GM11168 (cell line): ENCODE data around the gene NCF2.
"Not testable (repeated sequence)": the region's sequence is repeated elsewhere in the genome, so short reads cannot be mapped to it uniquely, and the experiment has no call there.

ENCODE experiments used
- in situ Hi-C: fragments of 300-500 bp; cut with MboI; formaldehyde crosslinking; loops from one replicate; pipeline ENCODE4 v1.12.0; 2022; ENCODE audit warnings: low sequenced_read_pairs; ENCODE audit not compliant: unreplicated experiment

The NCF2 gene

GRCh38 chr1:183612975-183613374 is 22.7 kb upstream of the NCF2 start:
- in situ Hi-C loops = not testable (repeated sequence)

GRCh38 chr1:183612407-183612806 is 22.1 kb upstream of the NCF2 start:
- in situ Hi-C loops = no loop called here

DNA sequence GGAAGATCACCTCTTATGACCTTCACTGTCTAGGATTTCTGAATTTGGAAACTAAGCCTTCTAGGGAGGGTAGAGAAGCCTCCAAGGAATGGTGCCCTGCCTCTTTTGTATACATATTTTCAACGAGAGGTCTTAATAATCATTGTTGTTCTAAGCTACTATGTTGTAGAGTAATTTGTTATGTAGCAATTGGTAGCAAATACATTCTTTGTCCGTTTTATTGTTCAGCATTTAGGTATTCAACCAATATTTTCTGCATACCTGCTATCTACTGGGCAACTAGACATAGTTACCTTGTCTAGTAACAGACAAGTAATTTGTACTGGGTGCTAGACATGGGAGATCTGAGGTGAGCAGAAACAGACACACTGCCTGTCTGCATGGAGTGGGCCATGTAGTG is 20.8 kb upstream of the NCF2 start:
- in situ Hi-C loops = no loop called here

- in situ Hi-C loops = no loop called here
Measured at GRCh38 chr1:183609759-183610452, 19.6 kb upstream of the NCF2 start.

GRCh38 chr1:183609313-183609712 is 19.1 kb upstream of the NCF2 start:
- in situ Hi-C loops = no loop called here

GRCh38 chr1:183607322-183607980 is 17.2 kb upstream of the NCF2 start:
- in situ Hi-C loops = no loop called here

GRCh38 chr1:183605904-183606303 is 15.6 kb upstream of the NCF2 start:
- in situ Hi-C loops = no loop called here

DNA sequence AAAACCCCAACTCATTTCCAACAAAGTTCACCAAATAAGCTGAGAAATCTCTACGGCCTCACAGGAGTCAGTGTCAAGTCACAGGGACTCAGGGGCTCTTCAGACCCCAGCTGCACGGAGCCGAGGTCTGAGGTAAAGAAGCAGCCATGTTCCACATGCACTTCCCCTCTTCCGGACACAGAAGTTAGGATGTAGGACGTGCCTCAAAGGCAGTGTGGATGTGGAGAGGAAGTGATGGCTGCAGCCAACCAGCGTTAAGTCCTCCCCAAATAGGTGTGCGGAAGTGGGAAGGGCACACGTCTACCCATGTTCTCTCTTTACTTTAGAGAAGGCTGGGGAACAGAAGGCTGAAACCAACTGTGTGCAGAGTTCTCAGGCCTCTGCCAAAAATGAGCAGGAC is 14.6 kb upstream of the NCF2 start:
- in situ Hi-C loops = no loop called here

DNA sequence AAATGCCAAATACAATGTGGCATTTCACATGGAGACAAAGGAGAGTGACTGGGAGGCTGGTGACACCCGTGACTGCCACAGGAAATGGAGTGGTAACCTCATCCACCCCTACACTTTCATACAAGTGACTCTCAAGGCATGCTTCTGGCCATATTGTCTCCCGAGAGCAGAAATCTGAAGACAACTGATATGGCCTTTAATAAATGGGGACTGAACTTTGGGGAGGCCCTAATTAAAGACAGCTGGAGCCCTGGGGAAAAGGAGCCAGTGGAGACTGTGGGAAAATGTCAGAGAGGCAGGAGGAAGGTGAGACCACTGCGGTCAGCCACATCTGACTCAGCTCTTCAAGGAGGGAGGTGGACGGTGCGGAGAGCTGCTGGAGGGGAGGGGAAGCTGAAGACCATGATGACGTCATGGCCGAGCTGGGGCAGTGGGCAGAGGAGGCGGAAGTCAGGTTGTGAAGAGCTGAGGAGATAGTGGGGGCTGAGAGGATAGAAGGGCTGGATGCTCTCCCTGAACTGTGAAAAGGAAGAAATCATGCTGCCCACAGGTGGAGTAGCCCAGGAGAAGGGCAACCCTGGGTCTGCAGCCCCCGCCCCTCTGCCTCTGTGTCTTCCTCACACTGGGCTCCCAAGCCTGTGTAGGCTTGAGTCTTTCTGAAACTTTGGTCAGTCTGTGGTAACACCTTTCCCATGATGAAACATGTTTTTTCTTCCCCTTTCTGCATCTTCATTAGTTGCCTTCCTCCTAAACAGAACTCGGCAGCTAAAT is 14.0 kb upstream of the NCF2 start:
- in situ Hi-C loops = no loop called here

DNA sequence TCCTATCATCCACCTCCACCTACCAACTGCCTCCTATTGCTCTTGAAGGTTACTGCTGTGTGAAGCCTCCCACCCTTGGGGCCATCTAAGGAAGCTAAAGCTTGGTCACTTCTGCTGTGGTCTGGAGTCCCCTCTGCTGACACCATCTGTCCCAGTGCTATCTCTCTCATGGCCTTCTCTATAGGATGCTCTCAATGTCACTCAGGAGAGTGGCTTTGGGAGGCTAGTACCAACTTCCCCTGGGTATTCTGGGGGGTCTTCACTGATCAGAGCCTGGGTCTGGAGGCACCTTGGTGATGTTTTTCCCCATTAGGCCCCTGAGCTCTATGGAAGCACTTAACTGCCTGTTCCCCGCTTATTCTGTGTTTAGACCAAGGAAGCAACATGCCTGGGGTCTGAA is 12.3 kb upstream of the NCF2 start:
- in situ Hi-C loops = no loop called here

DNA sequence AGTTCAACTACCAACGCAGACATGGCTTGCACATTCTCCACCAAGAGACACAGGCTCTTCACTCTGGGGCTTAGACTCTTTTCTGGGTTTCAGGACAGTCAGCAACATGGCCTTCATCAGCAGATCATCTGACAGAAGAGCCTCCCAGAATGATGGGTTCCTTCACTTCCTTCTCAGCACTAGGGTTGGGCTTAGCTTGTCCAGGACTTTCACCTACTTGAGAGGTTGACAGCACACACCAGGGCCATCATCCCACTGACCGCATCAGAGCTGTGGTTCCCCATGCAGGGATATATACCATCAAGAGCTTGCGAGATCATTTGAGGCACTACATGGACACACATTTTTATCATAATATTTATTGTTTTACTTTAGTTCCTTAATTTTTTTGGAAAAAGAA is 10.4 kb upstream of the NCF2 start:
- in situ Hi-C loops = no loop called here

DNA sequence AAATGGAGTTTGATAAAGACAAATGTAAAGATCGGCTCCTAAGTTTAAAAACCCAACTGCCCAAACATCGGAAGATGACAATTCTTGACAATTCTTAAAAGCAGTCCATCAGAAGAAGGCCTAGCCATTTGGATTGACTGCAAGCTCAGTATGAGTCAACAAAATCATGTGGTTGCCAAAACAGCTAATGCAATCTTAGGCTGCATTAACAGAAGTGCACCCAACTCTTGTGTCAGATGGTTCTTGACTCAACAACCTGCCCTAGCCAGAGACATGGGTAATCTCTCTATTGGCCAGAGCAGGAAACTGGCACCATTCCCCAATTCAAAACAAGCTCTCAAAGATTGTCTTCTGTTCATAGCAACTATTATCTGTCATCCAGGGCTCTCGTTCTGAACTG is 9.9 kb upstream of the NCF2 start:
- in situ Hi-C loops = no loop called here

DNA sequence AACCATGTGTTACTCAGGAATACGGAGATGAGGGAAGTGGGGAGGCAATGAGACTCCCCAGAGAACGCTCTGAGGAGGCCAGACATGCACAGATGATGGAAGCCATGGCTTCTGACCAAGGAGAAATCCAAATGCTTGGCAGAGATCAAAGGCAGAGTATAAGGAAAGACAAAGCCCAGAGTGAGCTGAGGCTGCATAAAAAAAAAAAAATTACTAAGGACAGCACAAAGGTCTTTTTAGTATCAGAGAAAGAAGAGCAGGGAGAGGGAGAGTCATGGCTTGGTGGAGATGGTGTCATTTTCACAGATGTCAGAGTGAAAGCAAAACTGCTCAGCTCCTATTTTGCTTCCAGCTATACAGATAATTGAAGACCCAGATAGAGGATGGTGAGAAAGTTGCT is 8.1 kb upstream of the NCF2 start:
- in situ Hi-C loops = no loop called here

DNA sequence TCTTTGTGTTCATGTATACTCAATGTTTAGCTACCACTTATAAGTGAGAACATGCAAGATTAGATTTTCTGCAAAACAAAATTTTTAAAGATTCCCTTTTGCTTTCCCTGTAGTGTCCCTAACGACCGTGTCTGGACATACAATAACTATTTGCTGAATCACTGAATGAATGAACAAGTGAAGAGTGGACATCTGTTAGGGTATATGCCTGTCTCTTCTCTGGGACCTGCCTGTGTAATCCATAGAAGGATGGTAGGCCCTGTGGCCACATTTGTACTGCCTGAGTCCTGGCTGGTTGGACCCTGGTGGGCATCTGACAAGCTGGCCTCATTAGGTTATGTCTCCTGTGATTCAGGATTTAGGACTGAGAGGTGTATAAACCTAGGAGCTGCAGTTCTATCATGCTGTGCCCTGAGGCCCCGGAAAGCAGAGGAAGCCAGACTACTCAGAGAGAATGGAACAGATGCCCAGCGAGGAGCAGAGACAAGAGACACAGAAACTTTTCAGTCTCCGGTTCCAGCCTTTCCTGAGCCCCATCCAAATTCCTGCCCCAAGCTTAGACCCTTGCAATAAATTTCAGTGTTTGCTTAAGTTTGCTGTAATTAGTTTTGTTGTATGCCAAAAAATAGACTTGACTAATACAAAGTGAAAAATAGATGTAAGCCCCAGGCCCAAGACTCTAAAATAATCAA is 7.5 kb upstream of the NCF2 start:
- in situ Hi-C loops = no loop called here

- in situ Hi-C loops = no loop called here
Measured at GRCh38 chr1:183596500-183596899, 6.2 kb upstream of the NCF2 start.

DNA sequence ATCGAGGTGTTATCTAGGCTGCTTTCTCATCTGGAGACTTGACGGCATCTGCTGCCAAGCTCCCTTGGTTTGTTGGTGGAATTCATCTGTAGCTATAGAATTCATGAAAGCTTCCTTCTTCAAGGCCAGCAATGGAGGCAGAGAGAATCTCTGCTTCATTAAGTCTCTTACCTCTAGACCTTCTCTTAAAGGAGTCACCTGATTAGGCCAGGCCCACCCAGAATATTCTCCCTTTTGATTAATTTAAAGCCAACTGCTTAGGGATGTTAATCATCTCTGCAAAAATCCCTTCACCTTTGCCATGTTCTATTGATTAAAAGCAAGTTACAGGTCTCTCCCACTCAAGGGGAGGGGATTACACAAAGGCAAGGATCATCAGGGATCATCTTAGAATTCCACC is 5.3 kb upstream of the NCF2 start:
- in situ Hi-C loops = no loop called here

DNA sequence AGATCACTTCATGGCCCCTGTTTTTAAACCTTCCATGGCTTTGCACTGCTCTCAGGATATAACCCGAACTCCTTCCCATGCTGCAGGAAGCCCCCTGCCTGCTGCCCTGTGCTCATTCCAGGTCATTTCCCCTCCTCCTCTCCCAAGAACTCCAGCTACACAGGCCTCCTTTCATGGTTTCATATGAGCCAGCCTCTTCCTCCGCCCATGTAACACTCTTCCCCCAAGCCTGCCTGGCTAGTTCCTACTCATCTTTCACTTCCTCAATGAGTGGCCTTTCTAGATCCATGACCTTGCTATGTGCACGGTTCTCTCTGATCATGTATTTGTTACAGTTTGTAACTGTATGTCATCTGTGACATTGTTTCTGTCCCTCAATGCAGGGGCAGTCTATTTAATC is 3.1 kb upstream of the NCF2 start:
- in situ Hi-C loops = no loop called here

- in situ Hi-C loops = no loop called here
Measured at GRCh38 chr1:183592733-183593132, 2.5 kb upstream of the NCF2 start.

DNA sequence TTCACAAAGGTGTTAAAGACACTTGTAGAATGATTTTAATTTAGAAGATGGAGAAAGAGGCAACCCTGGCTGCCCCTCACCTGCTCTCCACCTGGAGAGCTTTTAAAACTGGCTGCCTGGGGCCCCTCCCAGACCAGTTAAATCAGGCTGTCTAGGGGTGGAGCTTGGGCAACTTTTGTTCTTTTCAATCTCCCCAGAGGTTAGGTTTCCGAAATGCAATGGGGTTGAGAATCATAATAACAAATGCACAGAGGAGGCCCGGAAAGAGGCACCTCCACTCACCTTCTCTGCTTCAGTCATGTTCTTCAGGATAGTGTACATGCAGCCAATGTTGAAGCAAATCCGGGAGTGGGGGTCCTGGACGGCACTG is 400 bp downstream of the NCF2 start:
- in situ Hi-C loops = no loop called here

GRCh38 chr1:183589384-183589783 is 875 bp downstream of the NCF2 start:
- in situ Hi-C loops = no loop called here

- in situ Hi-C loops = no loop called here
Measured at GRCh38 chr1:183588827-183589226, 1.4 kb downstream of the NCF2 start.
